Neuronal stem cell (in vitro differentiated cells): ENCODE data around the gene PRUNE1.
A peak's percentile ranks its signal among the peaks of the same experiment; 100 is the strongest.

ENCODE experiments used
- DNase-seq: peaks from one replicate; pipeline ENCODE4 v3.0.0-alpha.2; 2013; ENCODE audit warnings: low spot score
- H2AFZ ChIP-seq: one replicate; pipeline ENCODE4 v1.6.1; 2013; ENCODE audit warnings: mild to moderate bottlenecking, low read length, inconsistent platforms
- H2AK5ac ChIP-seq: 2 replicates; pipeline ENCODE4 v1.6.1; 2013; ENCODE audit warnings: low read depth, mild to moderate bottlenecking, inconsistent platforms, low read length, moderate library complexity, mixed read lengths
- H2BK120ac ChIP-seq: 2 replicates; pipeline ENCODE4 v1.6.1; 2013; ENCODE audit warnings: low read depth, mild to moderate bottlenecking, inconsistent platforms, low read length, moderate library complexity, mixed read lengths
- H2BK12ac ChIP-seq: one replicate; pipeline ENCODE4 v1.6.1; 2013; ENCODE audit warnings: low read length, inconsistent platforms
- H2BK15ac ChIP-seq: 2 replicates; pipeline ENCODE4 v1.6.1; 2013; ENCODE audit warnings: mild to moderate bottlenecking, low read length, inconsistent platforms, mixed read lengths
- H2BK5ac ChIP-seq: one replicate; pipeline ENCODE4 v1.6.1; 2013; ENCODE audit warnings: inconsistent platforms, mild to moderate bottlenecking, low read length, moderate library complexity
- H3K14ac ChIP-seq: one replicate; pipeline ENCODE4 v1.6.1; 2013; ENCODE audit warnings: low read length, inconsistent platforms
- H3K18ac ChIP-seq: 2 replicates; pipeline ENCODE4 v1.6.1; 2013; ENCODE audit warnings: low read length, inconsistent platforms
- H3K23ac ChIP-seq: 2 replicates; pipeline ENCODE4 v1.6.1; 2013; ENCODE audit warnings: low read depth, mild to moderate bottlenecking, mixed read lengths, low read length, inconsistent platforms; ENCODE audit not compliant: poor library complexity
- H3K27ac ChIP-seq: replicated peaks from 3 replicates; pipeline ENCODE4 v1.5.1; 2013; ENCODE audit warnings: low read length, inconsistent platforms
- H3K27me3 ChIP-seq, 3 experiments: 2 replicates each; pipeline ENCODE4 v1.6.1; 2013; ENCODE audit warnings: low read length in 3 of 3, mild to moderate bottlenecking in 2 of 3, inconsistent platforms in 1 of 3, low read depth in 1 of 3, mixed read lengths in 1 of 3, moderate library complexity in 1 of 3; ENCODE audit not compliant: control insufficient read depth in 3 of 3, insufficient read depth in 3 of 3
- H3K36me3 ChIP-seq, 2 donors: replicated peaks in 1 of 2; 2 replicates each; pipeline ENCODE4 v1.6.1; 2013; ENCODE audit warnings: low read length in 2 of 2; ENCODE audit not compliant: control insufficient read depth in 2 of 2, insufficient read depth in 2 of 2
- H3K4ac ChIP-seq: 2 replicates; pipeline ENCODE4 v1.6.1; 2013; ENCODE audit warnings: inconsistent platforms, mild to moderate bottlenecking, low read length, moderate library complexity
- H3K4me1 ChIP-seq, 2 donors: 1 replicate in 1 of 2; 2 replicates in 1 of 2; pipeline ENCODE4 v1.6.1; 2013; ENCODE audit warnings: low read length in 2 of 2, low read depth in 1 of 2; ENCODE audit not compliant: control insufficient read depth in 2 of 2, insufficient read depth in 1 of 2
- H3K4me2 ChIP-seq: one replicate; pipeline ENCODE4 v1.6.1; 2013; ENCODE audit warnings: mild to moderate bottlenecking, low read length, inconsistent platforms; ENCODE audit not compliant: insufficient read depth, poor library complexity, severe bottlenecking
- H3K4me3 ChIP-seq, 2 donors: 2 replicates each; pipeline ENCODE4 v1.5.1; 2013; ENCODE audit warnings: low read length in 2 of 2, mild to moderate bottlenecking in 2 of 2, inconsistent platforms in 1 of 2, moderate library complexity in 1 of 2
- H3K79me1 ChIP-seq: one replicate; pipeline ENCODE4 v1.6.1; 2013; ENCODE audit warnings: low read depth, mild to moderate bottlenecking, inconsistent platforms, low read length, moderate library complexity
- H3K9ac ChIP-seq: one replicate; pipeline ENCODE4 v1.6.1; 2013; ENCODE audit warnings: mild to moderate bottlenecking, low read depth, low read length, inconsistent platforms; ENCODE audit not compliant: poor library complexity
- H3K9me3 ChIP-seq, 2 donors: replicated peaks in 1 of 2; 2 replicates each; pipeline versions ENCODE3 to v1.6.1; 2013; ENCODE audit warnings: low read length in 2 of 2, mild to moderate bottlenecking in 2 of 2, inconsistent platforms in 1 of 2, low read depth in 1 of 2, mixed read lengths in 1 of 2, moderate library complexity in 1 of 2; ENCODE audit not compliant: control insufficient read depth in 2 of 2, insufficient read depth in 1 of 2
- H4K8ac ChIP-seq: one replicate; pipeline ENCODE4 v1.6.1; 2013; ENCODE audit warnings: low read depth, mild to moderate bottlenecking, inconsistent platforms, low read length, moderate library complexity
- H4K91ac ChIP-seq: one replicate; pipeline ENCODE4 v1.6.1; 2013; ENCODE audit warnings: low read length, low read depth, mild to moderate bottlenecking, inconsistent platforms; ENCODE audit not compliant: poor library complexity
- WGBS, 2 donors: extraction: QIAGEN DNeasy Blood & Tissue Kit; methylation state at CpG; one replicate each; pipeline ENCODE4 v1.1.7; 2013; ENCODE audit warnings: missing lambda C conversion rate in 2 of 2, mixed read lengths in 1 of 2; ENCODE audit not compliant: insufficient read length in 2 of 2, insufficient replicate concordance in 1 of 2; ENCODE audit errors: extremely low coverage in 2 of 2; 5-methylcytosine and 5-hydroxymethylcytosine counted together

The PRUNE1 gene

DNA sequence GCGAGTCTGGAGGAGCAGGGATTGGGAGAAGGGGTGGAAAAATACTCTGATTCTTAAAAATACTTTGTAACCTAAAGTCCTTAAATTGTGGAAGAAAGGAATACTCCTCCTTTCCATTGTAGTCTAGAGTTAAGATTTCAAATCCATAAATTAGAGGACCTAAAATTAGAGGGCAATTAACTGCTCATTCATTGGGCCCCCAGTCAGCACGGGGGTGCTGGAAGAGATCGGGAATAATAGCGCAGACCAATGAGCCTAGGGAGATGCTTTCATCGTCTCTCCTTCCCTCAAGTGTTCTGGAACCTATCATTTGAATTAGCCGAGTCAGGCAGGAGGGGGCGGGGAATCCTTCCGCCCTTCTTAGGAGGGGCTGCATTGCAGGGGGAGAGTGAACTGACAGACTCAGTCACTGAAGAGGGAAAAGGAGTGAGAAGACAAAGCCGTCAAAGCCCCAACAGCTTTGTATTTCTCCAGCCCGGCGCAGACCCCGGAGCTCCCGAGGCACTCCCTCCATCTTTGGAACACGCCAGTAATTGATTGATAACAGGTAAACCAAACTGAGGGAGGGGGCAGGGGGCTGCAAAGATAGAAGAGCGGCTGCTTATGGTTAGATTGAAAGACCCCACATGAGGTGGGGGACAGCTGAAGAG is 51.9 kb downstream of the PRUNE1 start, which contains the start of gene MLLT11:
MLLT11 (plus strand) TSS at position 391 of the 650 bp plus-strand sequence. CDS start 6,828 bp downstream, outside the sequence.
- peak within 1 kb of the TSS; percentile 87 for H3K4me2 ChIP-seq
- H3K36me3 ChIP-seq: peaks cover 19 to 42% of the 10 kb centered on the region in 2 donors
- peak within 1 kb of the TSS; percentile 99 for H3K18ac ChIP-seq
- peak within 1 kb of the TSS; percentile 99 for H3K9ac ChIP-seq
- peaks cover 0 to 6% of the 10 kb centered on the region in 2 donors for H3K9me3 ChIP-seq
- H3K14ac ChIP-seq: peak within 1 kb of the TSS; percentile 98
- peak within 1 kb of the TSS; percentile 97 for H2AFZ ChIP-seq
- no peak within 1 kb of the TSS for H2BK12ac ChIP-seq
- peaks cover 13% of the 10 kb centered on the region for H3K79me1 ChIP-seq
- H2BK5ac ChIP-seq: peak within 1 kb of the TSS; percentile 79
- H2BK15ac ChIP-seq: peak within 1 kb of the TSS; percentile 75
- H2AK5ac ChIP-seq: peak within 1 kb of the TSS; percentile 18
- H3K23ac ChIP-seq: peak within 1 kb of the TSS; percentile 99
- DNase-seq: peak; percentile 85
- H2BK120ac ChIP-seq: peak within 1 kb of the TSS; percentile 61
- H3K27me3 ChIP-seq: no peaks in the 10 kb centered on the region
- H3K27ac ChIP-seq: peak within 1 kb of the TSS; percentile 88
- H3K4me3 ChIP-seq: peak within 1 kb of the TSS; percentile 93 to 99
- peak within 1 kb of the TSS; percentile 44 for H3K4ac ChIP-seq
- WGBS, 2 donors: no CpG with 5 or more reads among the region's 15 CpGs
- H3K4me1 ChIP-seq: peaks cover 5 to 15% of the 10 kb centered on the region in 2 donors
- no peak within 1 kb of the TSS for H4K8ac ChIP-seq
- H4K91ac ChIP-seq: peak within 1 kb of the TSS; percentile 27

DNA sequence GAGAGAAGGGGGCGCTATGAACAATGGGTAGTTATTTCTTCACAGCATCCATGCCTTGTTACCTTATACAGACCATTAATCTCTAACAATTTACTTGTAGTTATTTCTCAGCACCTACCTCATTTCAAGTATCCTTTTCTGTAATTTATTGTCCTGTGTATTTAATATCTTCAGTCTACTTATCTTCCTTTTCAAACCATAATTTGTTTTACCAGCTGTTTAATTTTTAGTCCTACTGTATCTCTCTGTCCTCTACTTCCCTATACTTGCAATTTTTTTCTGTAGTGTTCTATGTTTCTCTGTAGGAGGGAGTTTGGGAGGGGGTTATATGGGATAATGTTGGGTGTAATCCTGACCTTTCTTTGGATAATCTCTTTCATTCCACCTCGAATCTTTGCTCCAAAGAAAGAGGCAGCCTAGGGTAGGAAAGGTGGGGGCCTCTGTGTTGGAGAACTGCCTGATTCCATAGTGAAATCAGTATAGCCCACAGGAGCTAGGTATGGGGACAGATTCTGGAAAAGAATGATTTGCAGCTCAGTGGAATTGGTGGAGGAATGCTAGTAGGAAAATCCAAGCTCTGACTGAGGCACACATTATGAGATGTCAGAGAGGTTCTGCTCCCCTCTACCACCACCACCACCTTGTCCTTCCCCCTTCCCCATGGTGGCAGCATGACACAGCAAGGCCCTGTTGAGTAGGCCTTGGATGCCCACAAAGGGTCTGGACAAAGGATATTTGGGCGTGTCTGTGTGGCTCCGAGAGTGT is 52.6 kb downstream of the PRUNE1 start:
- Histone ChIP-seq H2BK5ac (no peak overlapping the region), H3K4me3 (peak overlapping the region; percentile 83 to 93), H4K8ac (no peak overlapping the region), H3K27ac (peak overlapping the region; percentile 88), H3K4me2 (peak overlapping the region; percentile 65), H4K91ac (no peak overlapping the region), H3K4ac (no peak overlapping the region), H3K18ac (peak overlapping the region; percentile 46), H3K23ac (no peak overlapping the region), H2BK120ac (no peak overlapping the region), H3K79me1 (peaks cover 13% of the 10 kb centered on the region), H3K4me1 (peaks cover 5 to 15% of the 10 kb centered on the region in 2 donors), H2BK12ac (no peak overlapping the region), H3K27me3 (no peaks in the 10 kb centered on the region), H2BK15ac (no peak overlapping the region), H3K9me3 (peaks cover 0 to 6% of the 10 kb centered on the region in 2 donors), H2AFZ (peak overlapping the region; percentile 97), H3K36me3 (peaks cover 15 to 42% of the 10 kb centered on the region in 2 donors), H2AK5ac (no peak overlapping the region), H3K14ac (no peak overlapping the region), H3K9ac (peak overlapping the region; percentile 70)
- no CpG with 5 or more reads among the region's 4 CpGs for WGBS, 2 donors
- DNase-seq: no peak

DNA sequence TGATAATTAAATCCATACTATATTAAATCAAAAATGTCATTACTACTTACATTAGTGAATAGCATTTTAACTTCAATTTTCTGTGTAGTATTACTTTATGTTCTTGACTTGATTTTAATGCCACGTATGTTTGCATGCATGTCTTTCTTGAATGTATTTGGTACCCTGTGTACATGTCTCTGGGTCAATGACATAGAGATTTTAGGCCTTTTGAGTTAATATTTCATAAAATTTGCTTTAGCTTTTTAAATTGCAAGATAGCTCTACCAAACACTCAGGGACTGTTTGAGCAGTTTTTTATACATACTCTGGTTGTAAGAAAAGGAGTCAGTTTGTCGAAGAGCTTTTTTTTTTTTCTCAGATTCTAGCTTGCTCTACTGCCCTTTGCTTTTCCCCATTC is 53.5 kb downstream of the PRUNE1 start:
- peak overlapping the region in 1 of 2 donors; percentile 93 for H3K4me3 ChIP-seq

More for the DNA sequence above, 53.5 kb downstream of the PRUNE1 start:
- Histone ChIP-seq H4K91ac (no peak overlapping the region), H2AK5ac (no peak overlapping the region), H3K79me1 (peaks cover 10% of the 10 kb centered on the region), H2BK15ac (no peak overlapping the region), H3K36me3 (peaks cover 13 to 41% of the 10 kb centered on the region in 2 donors), H4K8ac (no peak overlapping the region), H3K27ac (no peak overlapping the region), H2BK12ac (no peak overlapping the region), H3K9ac (no peak overlapping the region), H3K14ac (no peak overlapping the region), H2BK5ac (no peak overlapping the region), H2AFZ (no peak overlapping the region), H3K23ac (no peak overlapping the region), H3K18ac (no peak overlapping the region), H2BK120ac (no peak overlapping the region), H3K4me1 (peaks cover 5 to 13% of the 10 kb centered on the region in 2 donors), H3K9me3 (peaks cover 0 to 10% of the 10 kb centered on the region in 2 donors), H3K4ac (no peak overlapping the region), H3K4me2 (no peak overlapping the region), H3K27me3 (no peaks in the 10 kb centered on the region)
- WGBS, 2 donors: no CpG with 5 or more reads among the region's 2 CpGs
- no peak for DNase-seq
